GM12878 (cell line): ENCODE data around the gene LIPA. TPM values are rescaled to one million over a fixed set of nuclear protein-coding genes. Genes with fewer than 3 reads are reported as not detected.

ENCODE experiments used
- ATAC-seq: fragments of 200-7000 bp; cut with Tn5 transposase; 3 replicates; pipeline ENCODE4 v1.9.1; 2020; ENCODE audit warnings: mild to moderate bottlenecking, moderate library complexity
- BruUV-seq: library from RNA; stranded (reverse); fragments of 400-500 nt; replicated peaks from 2 replicates; lab custom pipeline; 2021; lab: Mats Ljungman, UMichigan
- CTCF ChIA-PET: fragments of 300-600 bp; sonication (Branson Sonifier 250); formaldehyde crosslinking; extraction: SDS; loops from one replicate; lab custom pipeline; 2021; ENCODE audit warnings: inconsistent platforms; lab: Yijun Ruan, JAX
- POLR2A ChIA-PET: fragments of 350-600 bp; formaldehyde crosslinking; extraction: SDS; loops from one replicate; lab custom pipeline; 2021; ENCODE audit warnings: inconsistent platforms; lab: Charles Lee
- RAD21 ChIA-PET: fragments of 300-600 bp; sonication (Branson Sonifier 250); formaldehyde crosslinking; loops from one replicate; lab custom pipeline; 2023; ENCODE audit warnings: antibody characterized with exemption; ENCODE audit not compliant: unreplicated experiment; lab: Charles Lee
- SMC1A ChIA-PET: fragments of 300-600 bp; sonication (Branson Sonifier 250); formaldehyde crosslinking; loops from one replicate; lab custom pipeline; 2023; ENCODE audit not compliant: unreplicated experiment, uncharacterized antibody; lab: Charles Lee
- DNase-seq: peaks from one replicate; pipeline ENCODE4 v3.0.0-alpha.2; 2011; ENCODE audit warnings: low read depth, low spot score
- FAIRE-seq: peaks from 3 replicates; lab custom pipeline; 2011; peaks lifted over from hg19 to GRCh38; lab: Jason Lieb, UNC
- H2AFZ ChIP-seq: 2 replicates; pipeline ENCODE4 v1.6.0; 2011; ENCODE audit warnings: low read depth, low read length, control low read depth; ENCODE audit not compliant: control insufficient read depth
- H3K27ac ChIP-seq: 2 replicates; pipeline ENCODE4 v1.5.1; 2011; ENCODE audit warnings: control low read depth; ENCODE audit not compliant: control insufficient read depth, insufficient read depth
- H3K27me3 ChIP-seq, 2 experiments: replicated peaks in 1 of 2; 2 replicates each; pipeline versions ENCODE4 v1.6.0 to v1.6.1; 2011; ENCODE audit warnings: low read length in 1 of 2; ENCODE audit not compliant: control insufficient read depth in 2 of 2, insufficient read depth in 2 of 2
- H3K36me3 ChIP-seq, 2 experiments: 2 replicates each; pipeline ENCODE4 v1.5.1; 2011; ENCODE audit warnings: low read length in 1 of 2; ENCODE audit not compliant: control insufficient read depth in 2 of 2, insufficient read depth in 2 of 2
- H3K4me1 ChIP-seq: 2 replicates; pipeline ENCODE4 v1.6.1; 2011; ENCODE audit warnings: mild to moderate bottlenecking, low read length, moderate library complexity, mixed read lengths; ENCODE audit not compliant: control insufficient read depth, insufficient read depth
- H3K4me2 ChIP-seq: 2 replicates; pipeline ENCODE4 v1.6.0; 2011; ENCODE audit warnings: control low read depth; ENCODE audit not compliant: control insufficient read depth, insufficient read depth
- H3K4me3 ChIP-seq: fragments of 200-600 bp; sonication (generic); 2 replicates; pipeline ENCODE4 v1.5.1; 2016
- H3K79me2 ChIP-seq: 2 replicates; pipeline ENCODE4 v1.6.0; 2011; ENCODE audit warnings: low read length; ENCODE audit not compliant: control insufficient read depth, insufficient read depth
- H3K9ac ChIP-seq: 2 replicates; pipeline ENCODE4 v1.8.0; 2011; ENCODE audit warnings: low read length, control low read depth, mixed read lengths; ENCODE audit not compliant: control insufficient read depth, insufficient read depth
- H3K9me3 ChIP-seq: replicated peaks from 3 replicates; pipeline ENCODE4 v1.5.1; 2011; ENCODE audit warnings: mild to moderate bottlenecking, low read length; ENCODE audit not compliant: control insufficient read depth, insufficient read depth
- H4K20me1 ChIP-seq: 2 replicates; pipeline ENCODE4 v1.6.0; 2011; ENCODE audit not compliant: control insufficient read depth, insufficient read depth
- BCLAF1 ChIP-seq: fragments of 450-650 bp; IDR thresholded peaks from 2 replicates; pipeline ENCODE4 v1.6.1; 2017; ENCODE audit warnings: antibody characterized with exemption, mild to moderate bottlenecking, moderate library complexity
- CBX3 ChIP-seq: fragments of 200-600 bp; sonication (generic); IDR thresholded peaks from 2 replicates; pipeline ENCODE4 v1.6.1; 2016; ENCODE audit warnings: low read depth, borderline replicate concordance
- CHD1 ChIP-seq: IDR thresholded peaks from 2 replicates; pipeline ENCODE4 v1.6.1; 2012; ENCODE audit warnings: low read depth, low read length, improper control_type of control experiment
- CHD2 ChIP-seq: IDR thresholded peaks from 2 replicates; pipeline ENCODE4 v1.6.1; 2011; ENCODE audit warnings: low read depth, low read length, improper control_type of control experiment, borderline replicate concordance
- CREB1 ChIP-seq: IDR thresholded peaks from 2 replicates; pipeline ENCODE4 v1.6.1; 2012; ENCODE audit warnings: low read depth, mild to moderate bottlenecking, inconsistent platforms
- E2F8 ChIP-seq: fragments of 450-650 bp; IDR thresholded peaks from 2 replicates; pipeline ENCODE4 v1.6.1; 2018; ENCODE audit warnings: mild to moderate bottlenecking, low read depth, moderate library complexity; ENCODE audit not compliant: partially characterized antibody
- EGR1 ChIP-seq, 2 experiments: IDR thresholded peaks; 1 replicate in 1 of 2; 2 replicates in 1 of 2; pipeline ENCODE4 v1.6.1; 2011 to 2012; ENCODE audit warnings: low read depth in 2 of 2, low read length in 2 of 2, borderline replicate concordance in 1 of 2, mild to moderate bottlenecking in 1 of 2, moderate library complexity in 1 of 2
- KLF5 ChIP-seq: fragments of 450-650 bp; IDR thresholded peaks from 2 replicates; pipeline ENCODE4 v1.6.1; 2014; ENCODE audit warnings: mild to moderate bottlenecking; ENCODE audit not compliant: partially characterized antibody
- MYB ChIP-seq: fragments of 150-350 bp; IDR thresholded peaks from 2 replicates; pipeline ENCODE4 v1.6.1; 2014; ENCODE audit warnings: mild to moderate bottlenecking, low read depth, low read length, borderline replicate concordance
- NRF1 ChIP-seq: conservative IDR thresholded peaks from 2 replicates; pipeline ENCODE4 v1.6.1; 2011; ENCODE audit warnings: mild to moderate bottlenecking, low read depth, low read length, improper control_type of control experiment
- PAX8 ChIP-seq: fragments of 450-650 bp; IDR thresholded peaks from 2 replicates; pipeline ENCODE4 v1.6.1; 2017; ENCODE audit warnings: mild to moderate bottlenecking, moderate library complexity
- SIN3A ChIP-seq: IDR thresholded peaks from 2 replicates; pipeline ENCODE4 v1.6.1; 2012; ENCODE audit warnings: low read depth, low read length, improper control_type of control experiment
- TCF12 ChIP-seq: IDR thresholded peaks from 2 replicates; pipeline ENCODE4 v1.6.1; 2011; ENCODE audit warnings: low read depth, mild to moderate bottlenecking, low read length
- ZNF207 ChIP-seq: fragments of 450-650 bp; IDR thresholded peaks from 2 replicates; pipeline ENCODE4 v1.6.1; 2014; ENCODE audit warnings: antibody characterized with exemption, mild to moderate bottlenecking, borderline replicate concordance
- ZNF274 ChIP-seq: IDR thresholded peaks from one replicate; pipeline ENCODE4 v1.8.0; 2011; ENCODE audit not compliant: insufficient read length, insufficient read depth
- ZNF384 ChIP-seq: IDR thresholded peaks from 2 replicates; pipeline ENCODE4 v1.6.1; 2012; ENCODE audit warnings: low read depth, mild to moderate bottlenecking, low read length, improper control_type of control experiment, borderline replicate concordance
- WGBS: methylation state at CpG from one replicate; pipeline ENCODE4 v1.1.6; 2016; ENCODE audit warnings: low lambda C conversion rate; ENCODE audit not compliant: insufficient replicate concordance, insufficient coverage; ENCODE audit errors: missing lambda C conversion rate; 5-methylcytosine and 5-hydroxymethylcytosine counted together
- in situ Hi-C: fragments of 300-500 bp; cut with MboI; formaldehyde crosslinking; loops from 9 replicates; pipeline ENCODE4 v1.14.3; 2018; ENCODE audit warnings: mixed read lengths
- intact Hi-C: fragments of 100-400 bp; cut with micrococcal nuclease; formaldehyde crosslinking; loops from one replicate; pipeline ENCODE4 v1.14.2; 2022; ENCODE audit not compliant: unreplicated experiment
- polyA plus RNA-seq, 11 experiments: library from polyadenylated mRNA; depleted of rRNA in 4 of 11; unstranded in 6 of 11; stranded (reverse) in 5 of 11; fragments of >200 nt; fragmentation: Nextera tagmentation in 4 of 11; fragmentation: Illumina TruSeq in 1 of 11; extraction: Ambion mirVana in 4 of 11; extraction: Trizol in 1 of 11; gene quantifications; 1 replicate in 1 of 11; 2 replicates in 10 of 11; pipeline versions ENCODE4 v1.2.1 to v1.2.3, GENCODE V29; 2011 to 2016; ENCODE audit warnings: inconsistent platforms in 2 of 11, missing spikeins in 2 of 11, low read depth in 1 of 11
- total RNA-seq, 4 experiments: library from RNA; depleted of rRNA in 3 of 4; stranded (reverse); fragments of >200 nt in 3 of 4; fragmentation: Illumina TruSeq in 1 of 4; extraction: Trizol in 1 of 4; gene quantifications; 2 replicates each; pipeline versions ENCODE4 v1.2.1 to v1.2.3, GENCODE V29; 2013 to 2021
- TF ChIP-seq, protein P1 (sequence below): fragments of 150-350 bp; IDR thresholded peaks from 2 replicates; pipeline ENCODE4 v1.6.1; 2014; ENCODE audit warnings: mild to moderate bottlenecking, low read depth, low read length

Gene LIPA
- total and polyA plus RNA-seq, 10 of the 15 experiments (the other 5 are each of a cell fraction or from before 2014, with no cell fraction given), result 31.1 to 50.3 (median 39.5) TPM

GRCh38 chr10:89197473-89197872 is 54.1 kb downstream of the LIPA start:
- no peaks in the 10 kb centered on the region for H3K36me3 ChIP-seq
- no peak overlapping the region for H3K27ac ChIP-seq
- no peaks in the 10 kb centered on the region for H3K9me3 ChIP-seq
- H3K79me2 ChIP-seq, result no peaks in the 10 kb centered on the region
- H3K4me1 ChIP-seq, result no peaks in the 10 kb centered on the region
- H4K20me1 ChIP-seq, result no peaks in the 10 kb centered on the region
- H2AFZ ChIP-seq, result no peak overlapping the region
- H3K4me2 ChIP-seq, result no peak overlapping the region
- ChIA-PET POLR2A (interaction anchor here (1.1 kb wide), 1 partner anchor 113 kb away, joined by 3 read pairs; no protein-coding TSS in a partner anchor), RAD21 (interaction anchor here (0.6 kb wide), 1 partner anchor 100 kb away, joined by 3 read pairs; no protein-coding TSS in a partner anchor), CTCF (interaction anchor here (0.7 to 1.1 kb wide), 4 partner anchors 17 to 210 kb away, joined by 3 to 4 read pairs (median 3); no protein-coding TSS in a partner anchor), SMC1A (interaction anchor here (0.7 to 1.5 kb wide), 3 partner anchors 13 to 263 kb away, joined by 3 read pairs; no protein-coding TSS in a partner anchor)
- FAIRE-seq, result no peak
- H3K4me3 ChIP-seq, result no peak overlapping the region
- peaks cover 2 to 6% of the 10 kb centered on the region in 2 experiments; a peak in 3 of 4 replicates for H3K27me3 ChIP-seq
- no peak for ATAC-seq
- H3K9ac ChIP-seq, result no peak overlapping the region
- intact Hi-C loops, result no loop called here
- 69% methylated on average over 4 of the region's 4 CpGs for WGBS
- no TSS peak for BruUV-seq
- in situ Hi-C loops, result no loop called here
- no peak for DNase-seq
- TF ChIP-seq SIN3A (no peak), CHD2 (no peak), ZNF274 (no peak), CHD1 (no peak), EGR1 (IDR thresholded peaks at IDR 0.05; ENCODE audit: borderline replicate concordance in 1 of 2, low read depth in 2 of 2, low read length in 2 of 2) (no peak), TCF12 (no peak), BCLAF1 (no peak), E2F8 (no peak), MYB (no peak), CBX3 (no peak), NRF1 (no peak), ZNF207 (no peak), ZNF384 (no peak), PAX8 (no peak), KLF5 (no peak), CREB1 (no peak)
- TF ChIP-seq, protein P1, sequence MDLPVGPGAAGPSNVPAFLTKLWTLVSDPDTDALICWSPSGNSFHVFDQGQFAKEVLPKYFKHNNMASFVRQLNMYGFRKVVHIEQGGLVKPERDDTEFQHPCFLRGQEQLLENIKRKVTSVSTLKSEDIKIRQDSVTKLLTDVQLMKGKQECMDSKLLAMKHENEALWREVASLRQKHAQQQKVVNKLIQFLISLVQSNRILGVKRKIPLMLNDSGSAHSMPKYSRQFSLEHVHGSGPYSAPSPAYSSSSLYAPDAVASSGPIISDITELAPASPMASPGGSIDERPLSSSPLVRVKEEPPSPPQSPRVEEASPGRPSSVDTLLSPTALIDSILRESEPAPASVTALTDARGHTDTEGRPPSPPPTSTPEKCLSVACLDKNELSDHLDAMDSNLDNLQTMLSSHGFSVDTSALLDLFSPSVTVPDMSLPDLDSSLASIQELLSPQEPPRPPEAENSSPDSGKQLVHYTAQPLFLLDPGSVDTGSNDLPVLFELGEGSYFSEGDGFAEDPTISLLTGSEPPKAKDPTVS, result no peak
